ENCODE data around the gene DOK7.

The DOK7 gene

GRCh38 chr4:3427706-3428446 lies 35.2 kb upstream of the DOK7 start:
- DNase-seq, result no peak

GRCh38 chr4:3429651-3430050 lies 33.5 kb upstream of the DOK7 start:
- DNase-seq, result no peak

GRCh38 chr4:3430524-3430923 lies 32.6 kb upstream of the DOK7 start:
- no peak for DNase-seq

DNA sequence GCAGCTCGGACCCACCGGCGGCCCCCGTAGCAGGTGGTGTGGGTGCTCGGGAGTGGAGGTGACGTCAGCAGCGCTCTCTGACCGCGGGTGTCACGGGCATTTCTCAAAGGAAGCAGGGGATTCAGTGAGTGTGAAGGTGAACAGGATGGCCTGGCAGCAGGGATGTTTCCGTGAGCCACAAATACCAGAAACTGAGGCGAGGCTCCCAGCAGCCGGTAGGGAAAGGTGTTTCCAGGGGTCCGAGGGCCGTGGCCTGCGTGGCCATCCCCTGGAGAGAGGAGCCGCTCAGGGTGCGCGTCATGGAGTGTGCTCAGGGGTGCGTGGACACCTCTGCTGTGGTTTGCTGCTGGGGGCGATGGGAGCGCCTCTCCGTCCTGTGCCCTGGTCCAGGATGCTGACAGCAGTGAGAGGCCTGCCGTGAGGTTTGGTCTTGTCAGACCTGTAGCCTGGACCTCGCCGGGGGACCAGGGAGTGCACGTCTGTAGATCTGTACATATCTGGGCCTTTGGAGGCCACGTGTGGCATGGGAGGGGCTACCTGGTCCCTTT lies 31.6 kb upstream of the DOK7 start:
- DNase-seq, result no peak

DNA sequence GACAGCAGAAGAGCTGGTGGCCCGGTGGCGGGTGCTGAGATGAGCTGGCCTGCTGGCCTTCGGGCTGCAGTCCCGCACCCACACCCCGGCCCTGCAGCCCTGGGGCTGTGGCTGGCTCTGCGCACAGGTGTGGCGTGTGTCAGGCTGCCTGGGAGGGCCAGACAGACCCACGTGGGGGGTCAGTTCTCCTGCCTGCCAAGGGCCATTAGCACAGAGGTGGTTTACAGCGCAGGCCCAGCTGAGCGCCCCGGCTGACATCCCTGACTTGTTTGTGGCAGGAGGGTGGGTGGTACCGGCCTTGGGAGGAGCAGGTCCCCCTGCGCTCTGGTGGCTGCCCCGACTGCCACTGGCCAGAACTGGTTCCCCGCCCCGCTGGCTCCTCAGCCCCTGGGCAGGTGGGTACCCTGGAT lies 30.7 kb upstream of the DOK7 start:
- DNase-seq, result no peak

DNA sequence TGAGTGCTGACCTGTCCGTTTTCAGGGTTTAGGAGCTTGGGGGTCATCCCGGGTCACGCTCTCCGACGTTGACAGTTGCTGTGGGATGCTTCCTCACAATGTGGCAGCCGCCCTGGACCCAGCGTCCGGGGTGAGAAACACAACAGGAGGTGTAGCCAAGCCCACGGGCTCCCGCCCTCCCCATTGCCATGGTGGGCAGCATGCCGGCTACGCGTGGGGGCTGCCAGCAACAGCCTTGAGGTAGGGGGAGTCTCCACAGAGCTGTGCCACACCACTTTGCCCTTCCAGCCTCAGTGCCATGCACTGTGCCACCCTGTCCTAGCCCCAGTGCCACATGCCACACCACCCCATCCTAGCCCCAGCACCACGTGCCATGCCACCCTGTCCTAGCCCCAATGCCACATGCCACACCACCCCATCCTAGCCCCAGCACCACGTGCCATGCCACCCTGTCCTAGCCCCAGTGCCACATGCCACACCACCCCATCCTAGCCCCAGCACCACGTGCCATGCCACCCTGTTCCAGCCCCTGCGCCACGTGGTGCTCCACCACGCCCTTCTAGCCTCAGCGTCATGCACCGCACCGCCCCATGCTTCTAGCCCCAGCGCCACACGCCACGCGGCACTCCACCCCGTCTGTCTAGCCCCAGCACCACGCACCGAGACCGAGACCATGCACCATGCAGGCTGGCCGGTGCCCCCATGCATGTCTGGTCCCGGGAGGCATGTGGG lies 29.8 kb upstream of the DOK7 start:
- DNase-seq, result no peak

DNA sequence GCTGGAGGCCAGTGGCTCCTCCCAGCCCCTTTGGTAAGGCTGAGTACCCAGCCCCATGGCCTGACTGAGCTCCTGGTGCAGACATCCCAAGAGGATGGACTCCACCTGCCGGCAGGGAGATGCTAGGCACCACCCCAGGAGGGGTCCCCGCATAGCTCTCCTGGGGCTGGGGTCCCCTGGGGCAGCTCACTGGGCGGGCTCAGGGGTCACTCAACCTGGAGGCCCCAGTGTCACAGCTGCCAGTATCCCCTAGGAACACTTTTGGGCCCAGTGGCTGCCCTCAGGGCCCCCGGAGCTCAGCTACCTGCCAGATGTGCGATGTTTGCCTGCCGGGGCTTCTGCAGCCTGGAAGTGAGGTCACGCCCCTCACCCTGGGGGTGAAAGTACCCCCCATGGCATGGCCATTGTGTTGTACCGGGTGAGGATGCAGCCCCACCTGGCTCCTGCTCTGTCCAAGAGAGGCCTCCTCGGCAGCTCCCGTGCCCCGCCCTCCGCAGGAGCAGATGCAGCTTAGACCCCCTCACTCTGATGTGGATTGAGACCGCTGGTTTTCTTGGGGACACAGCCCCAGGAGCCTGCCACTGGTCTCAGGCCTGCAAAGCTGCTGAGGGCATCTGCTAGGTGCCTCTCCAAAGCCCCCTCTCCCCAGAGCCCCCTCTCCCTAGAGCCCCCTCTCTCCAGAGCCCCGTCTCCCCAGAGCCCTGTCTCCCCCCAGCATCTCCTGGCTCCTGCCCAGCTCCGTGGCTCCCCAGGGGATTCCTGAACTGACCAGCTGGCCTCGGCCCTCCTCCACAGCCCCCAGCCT lies 28.0 kb upstream of the DOK7 start:
- no peak for DNase-seq

DNA sequence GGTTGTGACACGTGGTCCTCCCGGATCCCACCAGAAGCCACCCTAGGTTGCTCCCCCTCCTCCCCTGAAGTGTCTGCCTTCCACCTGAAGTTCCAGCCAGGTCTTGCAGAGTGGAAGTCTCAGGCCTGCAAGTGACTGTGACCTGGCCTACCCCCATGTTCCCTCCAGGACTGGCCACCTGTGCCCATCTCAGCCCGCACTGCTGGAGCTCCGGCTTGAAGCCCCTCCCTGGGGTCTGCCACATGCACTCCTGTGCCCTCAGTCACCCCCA lies 27.5 kb upstream of the DOK7 start:
- no peak for DNase-seq

DNA sequence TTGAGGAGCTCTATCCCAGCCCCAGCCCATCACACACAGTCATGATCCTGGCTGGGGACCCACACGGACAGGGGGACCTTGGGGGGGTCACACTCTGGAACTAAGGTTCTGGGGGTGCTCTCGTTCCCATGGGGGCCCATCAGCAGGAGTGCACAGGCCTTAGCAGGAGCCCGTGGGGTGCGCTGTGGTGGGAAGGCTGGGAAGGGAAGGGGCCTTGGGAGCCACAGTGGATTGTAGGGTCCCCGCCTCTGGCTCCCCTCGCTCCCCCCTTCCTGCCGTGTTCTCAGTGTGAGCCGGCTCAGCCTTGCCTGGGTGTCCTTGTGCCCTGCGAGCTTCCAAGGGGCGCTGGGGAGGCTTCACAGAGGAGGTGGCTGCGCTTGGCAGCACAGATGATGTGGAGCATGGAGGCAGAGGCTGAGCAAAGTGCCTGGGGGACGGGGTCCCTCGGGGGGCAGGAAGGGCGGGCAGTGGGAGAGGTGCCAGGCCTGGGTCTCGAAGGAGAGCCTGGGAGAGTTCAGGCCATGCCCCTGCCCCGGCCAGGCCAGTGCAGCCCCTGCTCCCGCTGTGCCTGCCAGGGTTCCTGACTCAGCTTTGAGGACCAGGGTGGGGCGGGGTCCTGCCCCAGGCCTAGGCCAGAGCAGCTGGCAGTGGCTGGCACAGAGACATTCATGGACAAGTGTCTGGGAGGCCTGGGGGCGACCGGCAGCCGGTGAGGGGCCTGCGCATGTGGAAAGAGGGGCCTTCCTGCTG lies 26.9 kb upstream of the DOK7 start:
- DNase-seq, result no peak

GRCh38 chr4:3436798-3437581 lies 26.1 kb upstream of the DOK7 start:
- DNase-seq, result no peak

DNA sequence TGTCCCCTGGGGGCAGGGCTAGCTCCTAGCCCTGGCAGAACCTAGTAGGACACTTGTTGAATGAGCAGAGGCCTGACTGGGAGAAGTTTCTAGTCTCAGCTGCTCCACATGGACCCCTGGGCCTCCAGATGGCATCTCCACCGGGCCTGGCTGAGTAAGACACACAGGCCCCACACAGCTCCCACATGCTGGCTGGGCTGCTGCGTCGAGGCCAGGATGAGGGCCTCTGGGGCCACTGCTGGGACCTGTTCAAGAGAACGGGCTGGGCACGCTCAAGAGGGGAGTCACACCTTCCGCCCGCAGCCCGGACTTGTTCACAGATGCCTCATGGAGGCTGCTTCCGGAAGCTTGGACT lies 25.5 kb upstream of the DOK7 start:
- DNase-seq, result no peak

DNA sequence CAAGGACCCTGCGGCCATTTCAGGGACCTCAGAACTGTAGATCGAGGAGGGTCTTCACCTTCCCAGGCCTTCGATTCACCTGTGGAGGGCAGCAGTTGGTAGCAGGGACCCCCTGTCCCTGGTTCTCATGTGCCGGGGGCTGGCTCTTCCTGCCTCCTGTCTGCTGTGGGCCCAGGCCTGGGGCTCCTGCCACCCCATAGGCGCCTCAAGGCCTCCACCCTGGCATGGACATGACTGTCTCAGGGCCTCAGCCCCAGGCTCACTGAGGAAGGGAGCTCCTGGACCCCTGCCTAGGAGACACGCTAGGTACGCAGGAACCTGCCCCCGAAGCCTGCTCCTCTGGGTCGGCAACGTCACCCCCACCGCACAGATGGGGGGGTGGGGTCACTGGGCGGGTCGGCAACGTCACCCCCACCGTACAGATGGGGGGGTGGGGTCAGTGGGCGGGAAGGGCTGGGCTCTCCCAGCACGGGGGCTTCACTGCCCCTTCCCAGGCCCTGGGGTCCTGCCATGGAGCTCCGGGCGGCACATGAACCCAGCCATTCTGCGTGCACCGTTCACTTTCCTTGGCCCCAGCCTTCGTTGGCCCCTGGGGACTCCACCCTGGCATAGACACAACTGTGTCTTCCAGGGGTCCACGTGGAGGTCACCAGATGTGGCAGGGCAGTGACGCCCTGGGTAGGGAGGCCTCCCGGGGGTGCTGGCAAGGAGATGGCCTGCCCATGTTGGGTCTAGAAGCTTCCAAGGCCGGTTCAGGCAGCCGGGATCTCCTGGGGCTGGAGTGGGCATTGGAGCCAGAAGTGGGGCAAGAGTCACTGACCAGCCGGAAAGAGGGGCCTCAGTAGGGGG lies 24.9 kb upstream of the DOK7 start:
- DNase-seq, result no peak

- no peak for DNase-seq
Observed at GRCh38 chr4:3438847-3439180, 24.3 kb upstream of the DOK7 start.

DNA sequence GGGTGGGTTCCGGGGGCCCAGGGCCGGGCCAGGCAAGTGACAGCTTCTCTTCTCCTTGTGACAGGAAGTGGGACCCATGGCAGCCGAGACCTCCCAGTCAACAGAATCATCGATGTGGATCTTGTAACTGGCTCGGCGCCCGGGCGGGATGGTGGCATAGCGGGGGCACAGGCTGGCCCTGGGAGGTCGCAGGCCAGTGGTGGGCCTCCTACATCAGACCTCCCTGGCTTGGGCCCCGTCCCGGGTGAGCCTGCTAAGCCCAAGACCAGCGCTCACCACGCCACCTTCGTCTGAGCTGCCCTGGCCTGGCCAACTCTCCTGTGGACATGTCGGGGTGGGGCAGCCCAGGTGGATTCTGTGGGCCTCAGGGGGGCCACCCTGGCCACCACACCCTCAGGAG lies 23.7 kb upstream of the DOK7 start:
- DNase-seq, result no peak

DNA sequence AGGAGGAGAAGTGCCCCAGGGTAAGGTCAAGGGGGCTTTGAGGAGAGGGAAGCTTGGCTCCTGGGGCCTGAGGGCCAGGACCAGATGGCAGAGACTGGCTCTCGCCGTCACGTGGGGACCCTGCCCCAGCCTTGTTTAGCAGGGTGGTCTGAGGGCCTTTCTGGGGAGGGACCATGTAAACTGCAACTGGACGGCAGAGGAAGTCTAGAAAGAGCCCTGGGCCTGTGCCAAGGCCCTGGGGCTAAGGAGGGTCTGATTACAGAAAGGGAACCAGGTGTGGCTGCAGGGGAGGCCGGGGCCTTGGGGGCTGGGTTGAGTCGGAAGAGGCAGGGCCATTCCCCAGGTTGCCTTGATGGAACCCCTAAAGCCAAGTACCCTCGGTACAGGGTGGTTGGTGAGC lies 23.1 kb upstream of the DOK7 start:
- no peak for DNase-seq

- DNase-seq, result no peak
Observed at GRCh38 chr4:3440979-3441500, 22.1 kb upstream of the DOK7 start.

GRCh38 chr4:3441501-3442459 lies 21.3 kb upstream of the DOK7 start, which contains the start of gene HGFAC:
TSS of gene HGFAC (plus strand) at chr4:3441968. CDS start at chr4:3442002, 34 bp downstream.
- DNase-seq, result no peak

DNA sequence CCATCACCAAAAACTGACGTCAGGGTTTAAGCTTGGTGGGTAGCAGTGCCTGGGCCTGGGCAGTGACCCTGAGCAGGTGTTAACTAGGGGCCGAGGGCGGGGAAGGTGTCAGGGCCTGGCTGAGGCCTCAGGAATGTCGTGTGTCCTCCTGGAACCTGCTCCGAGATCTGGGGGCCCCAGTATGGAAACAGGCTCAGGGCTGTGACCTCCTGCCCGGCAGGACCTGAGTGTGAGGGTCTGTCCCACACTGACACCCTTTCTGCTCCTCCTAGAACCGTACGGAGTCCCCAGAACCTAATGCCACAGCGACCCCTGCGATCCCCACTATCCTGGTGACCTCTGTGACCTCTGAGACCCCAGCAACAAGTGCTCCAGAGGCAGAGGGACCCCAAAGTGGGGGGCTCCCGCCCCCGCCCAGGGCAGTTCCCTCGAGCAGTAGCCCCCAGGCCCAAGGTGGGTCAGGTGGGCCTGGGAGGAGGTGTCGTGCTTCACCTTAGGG lies 20.6 kb upstream of the DOK7 start:
- no peak for DNase-seq

DNA sequence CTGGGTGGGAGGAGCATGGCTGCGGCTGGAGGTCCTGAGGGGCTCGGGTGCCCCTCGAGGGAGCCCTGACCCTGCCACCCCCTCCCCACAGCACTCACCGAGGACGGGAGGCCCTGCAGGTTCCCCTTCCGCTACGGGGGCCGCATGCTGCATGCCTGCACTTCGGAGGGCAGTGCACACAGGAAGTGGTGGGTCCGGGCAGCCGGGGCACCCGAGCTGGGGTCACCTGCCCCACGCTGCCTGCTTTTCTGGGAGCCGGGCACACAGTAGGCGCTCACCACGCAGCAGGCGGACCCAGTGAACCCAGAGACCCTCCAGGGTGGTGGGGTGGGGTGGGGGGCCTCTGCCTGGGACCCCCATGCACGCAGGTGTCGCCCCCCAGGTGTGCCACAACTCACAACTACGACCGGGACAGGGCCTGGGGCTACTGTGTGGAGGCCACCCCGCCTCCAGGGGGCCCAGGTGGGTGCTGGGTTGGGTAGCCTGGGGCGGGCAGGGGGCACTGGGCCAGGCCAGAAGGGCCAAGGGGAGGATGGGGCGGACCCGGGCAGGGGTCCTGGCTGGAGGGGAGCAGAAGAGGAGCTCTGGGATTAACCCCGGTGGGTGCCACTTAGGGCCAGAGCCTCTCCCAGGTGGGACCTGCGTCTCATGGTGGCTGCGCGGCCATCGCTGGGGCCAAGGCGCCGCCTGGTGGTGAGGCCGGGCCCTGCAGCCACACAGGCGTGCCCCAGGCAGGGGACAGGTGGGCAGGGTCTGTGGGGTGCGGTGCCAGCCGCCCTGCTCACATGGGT lies 20.0 kb upstream of the DOK7 start:
- DNase-seq, result no peak

All from cortex of kidney (tissue), 1 donor.